ENCODE measurements around the gene XYLT1. TPM values are rescaled to one million over a fixed set of nuclear protein-coding genes. Genes with fewer than 3 reads are reported as not detected.
"Not testable (repeated sequence)": the region's sequence is repeated elsewhere in the genome, so short reads cannot be mapped to it uniquely, and the experiment has no call there.

Gene XYLT1
- total RNA-seq, 1 experiment from 2014 or later = 1.7 TPM

GRCh38 chr16:17412221-17412620 is 58.5 kb downstream of the XYLT1 start:
- CTCF ChIA-PET = no interaction called here
- no peaks in the 10 kb centered on the region for H3K79me2 ChIP-seq (ENCODE audit: low read depth)

GRCh38 chr16:17411263-17411662 is 59.5 kb downstream of the XYLT1 start:
- Histone ChIP-seq H3K4me3 (no peak overlapping the region), H2AFZ (no peak overlapping the region), H3K9me3 (ENCODE audit: insufficient read depth, low read depth) (no peaks in the 10 kb centered on the region), H3F3A (ENCODE audit: insufficient read depth, low read depth) (no peaks in the 10 kb centered on the region), H3K4me1 (replicated peaks; ENCODE audit: insufficient read depth) (no peaks in the 10 kb centered on the region), H4K20me1 (ENCODE audit: insufficient read depth) (no peaks in the 10 kb centered on the region), H3K36me3 (ENCODE audit: low read depth) (no peaks in the 10 kb centered on the region), H3K27me3 (ENCODE audit: insufficient read depth, low read depth) (peaks cover 12% of the 10 kb centered on the region; the same call in 1 of the 2 replicates), H3K9me2 (ENCODE audit: insufficient read depth) (no peaks in the 10 kb centered on the region), H3K27ac (no peak overlapping the region), H3K79me2 (ENCODE audit: low read depth) (no peaks in the 10 kb centered on the region), H3K4me2 (no peak overlapping the region)
- intact Hi-C loops (cut with micrococcal nuclease; ENCODE audit: unreplicated experiment) = no loop called here
- POLR2A ChIA-PET (ENCODE audit: unreplicated experiment) = no interaction called here
- CTCF ChIA-PET = no interaction called here
- no TSS peak for BruUV-seq (replicated peaks)
- TF ChIP-seq EZH2 (IDR thresholded peaks at IDR 0.05; ENCODE audit: low read depth) (no peak), CTCF (conservative IDR thresholded peaks at IDR 0.05) (no peak)
- DNase-seq = no peak

More at GRCh38 chr16:17412221-17412620, 58.5 kb downstream of the XYLT1 start:
- H3K4me2 ChIP-seq = no peak overlapping the region
- H3F3A ChIP-seq (ENCODE audit: insufficient read depth, low read depth) = no peaks in the 10 kb centered on the region
- no peaks in the 10 kb centered on the region for H3K9me3 ChIP-seq (ENCODE audit: insufficient read depth, low read depth)
- H4K20me1 ChIP-seq (ENCODE audit: insufficient read depth) = no peaks in the 10 kb centered on the region
- no peak for DNase-seq
- H3K27ac ChIP-seq = no peak overlapping the region
- peaks cover 17% of the 10 kb centered on the region for H3K27me3 ChIP-seq (ENCODE audit: insufficient read depth, low read depth)
- no peak overlapping the region for H3K4me3 ChIP-seq
- H3K4me1 ChIP-seq (replicated peaks; ENCODE audit: insufficient read depth) = no peaks in the 10 kb centered on the region
- no TSS peak for BruUV-seq (replicated peaks)
- POLR2A ChIA-PET (ENCODE audit: unreplicated experiment) = no interaction called here
- no peaks in the 10 kb centered on the region for H3K36me3 ChIP-seq (ENCODE audit: low read depth)
- TF ChIP-seq CTCF (conservative IDR thresholded peaks at IDR 0.05) = no peak
- no peak for TF ChIP-seq EZH2 (IDR thresholded peaks at IDR 0.05; ENCODE audit: low read depth)
- intact Hi-C loops (cut with micrococcal nuclease; ENCODE audit: unreplicated experiment) = no loop called here
- no peak overlapping the region for H2AFZ ChIP-seq
- no peaks in the 10 kb centered on the region for H3K9me2 ChIP-seq (ENCODE audit: insufficient read depth)

- intact Hi-C loops (cut with micrococcal nuclease; ENCODE audit: unreplicated experiment); H3K9me3 ChIP-seq (ENCODE audit: insufficient read depth, low read depth); CTCF ChIA-PET; H3K36me3 ChIP-seq (ENCODE audit: low read depth); H2AFZ ChIP-seq; H3K27ac ChIP-seq; H4K20me1 ChIP-seq (ENCODE audit: insufficient read depth); H3K4me2 ChIP-seq; H3F3A ChIP-seq (ENCODE audit: insufficient read depth, low read depth); DNase-seq; H3K4me3 ChIP-seq; POLR2A ChIA-PET (ENCODE audit: unreplicated experiment); H3K4me1 ChIP-seq (replicated peaks; ENCODE audit: insufficient read depth); BruUV-seq (replicated peaks); H3K9me2 ChIP-seq (ENCODE audit: insufficient read depth); H3K79me2 ChIP-seq (ENCODE audit: low read depth): not testable (repeated sequence)
- peaks cover 11% of the 10 kb centered on the region for H3K27me3 ChIP-seq (ENCODE audit: insufficient read depth, low read depth)
Measured at GRCh38 chr16:17410316-17410715, 60.4 kb downstream of the XYLT1 start.

- no peaks in the 10 kb centered on the region for H3K79me2 ChIP-seq (ENCODE audit: low read depth)
- no TSS peak for BruUV-seq (replicated peaks)
- POLR2A ChIA-PET (ENCODE audit: unreplicated experiment) = no interaction called here
- intact Hi-C loops (cut with micrococcal nuclease; ENCODE audit: unreplicated experiment) = no loop called here
- H3K4me3 ChIP-seq = no peak overlapping the region
- no peaks in the 10 kb centered on the region for H4K20me1 ChIP-seq (ENCODE audit: insufficient read depth)
- DNase-seq = no peak
- no peaks in the 10 kb centered on the region for H3K4me1 ChIP-seq (replicated peaks; ENCODE audit: insufficient read depth)
- H3K27me3 ChIP-seq (ENCODE audit: insufficient read depth, low read depth) = peaks cover 13% of the 10 kb centered on the region; the same call in 1 of the 2 replicates
- no peaks in the 10 kb centered on the region for H3K9me2 ChIP-seq (ENCODE audit: insufficient read depth)
- no peak overlapping the region for H3K27ac ChIP-seq
- no peak overlapping the region for H2AFZ ChIP-seq
- no peak for TF ChIP-seq CTCF (conservative IDR thresholded peaks at IDR 0.05)
- TF ChIP-seq EZH2 (IDR thresholded peaks at IDR 0.05; ENCODE audit: low read depth) = no peak
- H3F3A ChIP-seq (ENCODE audit: insufficient read depth, low read depth) = no peaks in the 10 kb centered on the region
- H3K4me2 ChIP-seq = no peak overlapping the region
- CTCF ChIA-PET = no interaction called here
- H3K9me3 ChIP-seq (ENCODE audit: insufficient read depth, low read depth) = no peaks in the 10 kb centered on the region
- H3K36me3 ChIP-seq (ENCODE audit: low read depth) = no peaks in the 10 kb centered on the region
Measured at GRCh38 chr16:17409894-17410293, 60.9 kb downstream of the XYLT1 start.

All from PC-9 (cell line).